Stomach (tissue), 8 donors: ENCODE measurements around the gene TNNI3. TPM values are rescaled to one million over a fixed set of nuclear protein-coding genes. Genes with fewer than 3 reads are reported as not detected.

Experiments used
- polyA plus RNA-seq, 3 donors: library from polyadenylated mRNA; stranded (reverse); fragments of 200-250 nt; gene quantifications; one replicate each; pipeline ENCODE4 v1.2.3, GENCODE V29; 2013
- small RNA-seq, 4 donors: library from RNA; depleted of rRNA; stranded (forward); fragments of <200 nt; gene quantifications; one replicate each; pipeline ENCODE3, GENCODE V24; 2016
- total RNA-seq, 5 donors: library from RNA; depleted of rRNA; stranded (reverse); fragments of >200 nt; gene quantifications; one replicate each; pipeline versions ENCODE4 v1.1.0 to v1.2.3, GENCODE V29; 2014 to 2016
- donor health status: healthy with polysubstance abuse.
- donor health status: Bipolar disorder and iron deficiency.
- donor health status: healthy.

Gene TNNI3
- total and polyA plus RNA-seq, 8 donors: 4.2 to 14.1 (median 7.8) TPM; not detected in 5

Small RNAs within 50 kb of the gene (small RNA-seq; reads per million reads assigned to genes)
- gene MIR7975 (0 reads per million in 4 donors), gene RF01210 (0 reads per million in 4 donors)

Other genes with a start within 250 kb of the TNNI3 start
- not detected for gene NLRP7, start 210.2 kb downstream of the TNNI3 start, total RNA-seq
- not detected for gene NLRP7, start 210.2 kb downstream of the TNNI3 start, polyA plus RNA-seq
- gene NLRP2, start 191.4 kb downstream of the TNNI3 start, total RNA-seq: 10 to 100 TPM in 4 of 5 donors, 1 to 10 TPM in 1; 9.4 to 23.5 (median 15.6) TPM
- gene NLRP2, start 191.4 kb downstream of the TNNI3 start, polyA plus RNA-seq: 10 to 100 TPM in 1 of 3 donors, 1 to 10 TPM in 2; 2.1 to 11.8 (median 4.8) TPM
- gene GP6, start 119.5 kb downstream of the TNNI3 start, total RNA-seq: 1 to 10 TPM in 1 of 5 donors, not detected in 4; 3.5 TPM
- under 1 TPM in 1 of 3 donors, not detected in 2; 0.43 TPM for gene GP6, start 119.5 kb downstream of the TNNI3 start, polyA plus RNA-seq
- 100 to 1,000 TPM in 1 of 5 donors, 10 to 100 TPM in 4; 20.6 to 124 (median 28.8) TPM for gene RDH13, start 94.6 kb downstream of the TNNI3 start, total RNA-seq
- 10 to 100 TPM; 13.1 to 22.0 (median 20.3) TPM for gene RDH13, start 94.6 kb downstream of the TNNI3 start, polyA plus RNA-seq
- gene EPS8L1, start 81.9 kb downstream of the TNNI3 start, total RNA-seq: 100 to 1,000 TPM in 3 of 5 donors, 10 to 100 TPM in 2; 32.3 to 303 (median 114) TPM
- 100 to 1,000 TPM in 1 of 3 donors, 10 to 100 TPM in 2; 82.3 to 320 (median 87.5) TPM for gene EPS8L1, start 81.9 kb downstream of the TNNI3 start, polyA plus RNA-seq
- 100 to 1,000 TPM in 4 of 5 donors, 10 to 100 TPM in 1; 52.7 to 261 (median 167) TPM for gene PPP1R12C, start 40.1 kb downstream of the TNNI3 start, total RNA-seq
- 100 to 1,000 TPM in 1 of 3 donors, 10 to 100 TPM in 2; 77.0 to 136 (median 82.6) TPM for gene PPP1R12C, start 40.1 kb downstream of the TNNI3 start, polyA plus RNA-seq
- 1 to 10 TPM in 1 of 5 donors, not detected in 4; 1.1 TPM for gene TNNT1, start 8.5 kb downstream of the TNNI3 start, total RNA-seq
- gene TNNT1, start 8.5 kb downstream of the TNNI3 start, polyA plus RNA-seq: 10 to 100 TPM in 1 of 3 donors, 1 to 10 TPM in 1, under 1 TPM in 1; 0.87 to 19.6 (median 6.7) TPM
- 1 to 10 TPM in 1 of 5 donors, not detected in 4; 1.9 TPM for gene DNAAF3, start 8.9 kb upstream of the TNNI3 start, total RNA-seq
- under 1 TPM in 2 of 3 donors, not detected in 1; 0.68 to 0.75 TPM for gene DNAAF3, start 8.9 kb upstream of the TNNI3 start, polyA plus RNA-seq
- 1 to 10 TPM in 1 of 5 donors, not detected in 4; 1.8 TPM for gene SYT5, start 22.6 kb upstream of the TNNI3 start, total RNA-seq
- 1 to 10 TPM in 2 of 3 donors, under 1 TPM in 1; 0.20 to 2.8 (median 1.7) TPM for gene SYT5, start 22.6 kb upstream of the TNNI3 start, polyA plus RNA-seq
- gene PTPRH, start 51.8 kb upstream of the TNNI3 start, total RNA-seq: 10 to 100 TPM; 34.9 to 83.9 (median 52.5) TPM
- gene PTPRH, start 51.8 kb upstream of the TNNI3 start, polyA plus RNA-seq: 10 to 100 TPM in 2 of 3 donors, 1 to 10 TPM in 1; 5.3 to 22.5 (median 17.3) TPM
- gene TMEM86B, start 71.0 kb upstream of the TNNI3 start, total RNA-seq: 10 to 100 TPM in 2 of 5 donors, 1 to 10 TPM in 2, under 1 TPM in 1; 0.29 to 47.8 (median 4.9) TPM
- 10 to 100 TPM in 2 of 3 donors, 1 to 10 TPM in 1; 9.1 to 12.4 (median 10.4) TPM for gene TMEM86B, start 71.0 kb upstream of the TNNI3 start, polyA plus RNA-seq
- 100 to 1,000 TPM in 1 of 5 donors, 10 to 100 TPM in 4; 36.9 to 112 (median 79.9) TPM for gene PPP6R1, start 101.3 kb upstream of the TNNI3 start, total RNA-seq
- gene PPP6R1, start 101.3 kb upstream of the TNNI3 start, polyA plus RNA-seq: 10 to 100 TPM; 19.5 to 33.6 (median 24.4) TPM
- 10 to 100 TPM in 3 of 5 donors, 1 to 10 TPM in 2; 5.3 to 69.2 (median 14.9) TPM for gene HSPBP1, start 122.4 kb upstream of the TNNI3 start, total RNA-seq
- gene HSPBP1, start 122.4 kb upstream of the TNNI3 start, polyA plus RNA-seq: 10 to 100 TPM; 27.5 to 40.2 (median 32.6) TPM
- 10 to 100 TPM in 2 of 5 donors, 1 to 10 TPM in 1, not detected in 2; 5.7 to 67.7 (median 45.1) TPM for gene BRSK1, start 126.3 kb upstream of the TNNI3 start, total RNA-seq
- gene BRSK1, start 126.3 kb upstream of the TNNI3 start, polyA plus RNA-seq: 1 to 10 TPM; 1.5 to 5.0 (median 2.4) TPM
- 10 to 100 TPM in 1 of 5 donors, 1 to 10 TPM in 2, not detected in 2; 1.3 to 15.8 (median 3.3) TPM for gene TMEM150B, start 167.6 kb upstream of the TNNI3 start, total RNA-seq
- under 1 TPM; 0.18 to 0.92 (median 0.87) TPM for gene TMEM150B, start 167.6 kb upstream of the TNNI3 start, polyA plus RNA-seq
- gene KMT5C, start 182.1 kb upstream of the TNNI3 start, total RNA-seq: 100 to 1,000 TPM in 2 of 5 donors, 10 to 100 TPM in 2, 1 to 10 TPM in 1; 4.1 to 122 (median 27.7) TPM
- gene KMT5C, start 182.1 kb upstream of the TNNI3 start, polyA plus RNA-seq: 1 to 10 TPM; 2.7 to 7.4 (median 5.5) TPM
- gene COX6B2, start 197.0 kb upstream of the TNNI3 start, total RNA-seq: 10 to 100 TPM in 1 of 5 donors, not detected in 4; 18.2 TPM
- under 1 TPM in 2 of 3 donors, not detected in 1; 0.19 to 0.93 TPM for gene COX6B2, start 197.0 kb upstream of the TNNI3 start, polyA plus RNA-seq
- gene GARIN5B, start 205.5 kb upstream of the TNNI3 start, total RNA-seq: not detected
- not detected for gene GARIN5B, start 205.5 kb upstream of the TNNI3 start, polyA plus RNA-seq
- 1 to 10 TPM in 2 of 5 donors, not detected in 3; 1.3 TPM for gene IL11, start 212.7 kb upstream of the TNNI3 start, total RNA-seq
- 10 to 100 TPM in 1 of 3 donors, 1 to 10 TPM in 2; 1.0 to 17.4 (median 1.4) TPM for gene IL11, start 212.7 kb upstream of the TNNI3 start, polyA plus RNA-seq
- gene TMEM190, start 219.1 kb upstream of the TNNI3 start, total RNA-seq: not detected
- 1 to 10 TPM in 1 of 3 donors, under 1 TPM in 1, not detected in 1; 0.68 to 1.3 TPM for gene TMEM190, start 219.1 kb upstream of the TNNI3 start, polyA plus RNA-seq
- gene TMEM238, start 226.6 kb upstream of the TNNI3 start, total RNA-seq: 100 to 1,000 TPM in 1 of 5 donors, 10 to 100 TPM in 1, 1 to 10 TPM in 1, not detected in 2; 5.4 to 504 (median 36.1) TPM
- gene TMEM238, start 226.6 kb upstream of the TNNI3 start, polyA plus RNA-seq: under 1 TPM in 2 of 3 donors, not detected in 1; 0.75 to 0.83 TPM
- 100 to 1,000 TPM in 4 of 5 donors, 10 to 100 TPM in 1; 47.5 to 854 (median 193) TPM for gene RPL28, start 228.2 kb upstream of the TNNI3 start, total RNA-seq
- gene RPL28, start 228.2 kb upstream of the TNNI3 start, polyA plus RNA-seq: 1,000 to 10,000 TPM; 2,029 to 2,388 (median 2,037) TPM